GM19099 (cell line): Measurements from ENCODE around the gene ZNF354C.

Experiments
- POLR2A ChIP-seq: IDR thresholded peaks from 3 replicates; pipeline ENCODE4 v1.6.1; 2011; ENCODE audit warnings: low read depth; ENCODE audit not compliant: insufficient read length; ENCODE audit errors: extremely low read depth

ZNF354C gene

DNA sequence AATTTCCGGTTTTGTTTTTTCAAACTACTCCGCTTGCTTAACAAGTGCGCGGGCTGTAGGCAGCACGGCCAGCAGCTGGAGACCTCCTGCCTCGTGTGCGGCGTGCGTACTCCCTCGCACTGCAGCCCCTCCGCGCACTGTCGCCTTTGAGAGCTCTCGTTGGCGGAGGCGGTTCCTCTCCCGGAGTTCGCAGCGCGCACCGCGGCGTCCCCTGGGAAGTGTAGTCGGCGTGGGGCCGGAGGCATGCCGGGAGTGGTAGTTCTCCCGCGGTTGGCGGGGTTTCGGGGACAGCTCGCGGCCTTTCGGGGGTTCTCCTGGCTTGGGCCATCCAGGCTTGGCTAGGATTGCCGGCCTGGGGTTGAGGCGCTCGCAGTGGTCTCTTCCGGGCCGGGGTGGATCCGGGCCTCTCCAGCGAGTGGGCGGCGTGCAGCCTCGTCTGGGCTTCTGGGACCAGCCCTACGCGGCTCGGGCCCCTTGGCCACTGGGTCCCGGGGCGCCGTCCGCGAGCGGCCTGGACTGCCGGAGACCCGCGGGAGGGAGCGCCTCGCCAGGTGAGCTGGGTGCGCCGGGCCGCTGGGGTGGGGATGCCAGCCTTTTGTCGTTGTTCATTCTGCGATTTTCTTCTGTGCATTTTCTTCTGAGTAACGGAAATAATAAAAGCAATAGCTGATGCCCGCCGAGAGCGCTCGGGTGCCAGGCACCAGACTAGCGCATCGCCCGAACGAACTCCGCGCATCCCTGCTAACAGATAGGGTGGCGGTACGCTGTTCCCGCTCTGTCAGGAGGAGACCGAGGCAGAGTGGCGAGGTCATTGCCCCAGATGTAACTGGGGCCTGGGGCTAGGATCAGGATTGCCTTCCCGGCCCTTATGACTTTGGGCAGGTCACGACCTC lies at the start of gene ZNF354C:
ZNF354C (plus strand) TSS at position 258 of the 893 bp plus-strand sequence. CDS start 1,696 bp downstream, outside the sequence.
- no peak for TF ChIP-seq POLR2A

GRCh38 chr5:179023528-179024189 lies 36.5 kb upstream of the ZNF354C start, which contains the start of gene ZNF879:
TSS of gene ZNF879 (plus strand) at chr5:179023804. CDS start at chr5:179025005, 1,201 bp downstream.
- no peak for TF ChIP-seq POLR2A

- TF ChIP-seq POLR2A, result no peak
Measured at GRCh38 chr5:179033004-179033580, 27.1 kb upstream of the ZNF354C start.

DNA sequence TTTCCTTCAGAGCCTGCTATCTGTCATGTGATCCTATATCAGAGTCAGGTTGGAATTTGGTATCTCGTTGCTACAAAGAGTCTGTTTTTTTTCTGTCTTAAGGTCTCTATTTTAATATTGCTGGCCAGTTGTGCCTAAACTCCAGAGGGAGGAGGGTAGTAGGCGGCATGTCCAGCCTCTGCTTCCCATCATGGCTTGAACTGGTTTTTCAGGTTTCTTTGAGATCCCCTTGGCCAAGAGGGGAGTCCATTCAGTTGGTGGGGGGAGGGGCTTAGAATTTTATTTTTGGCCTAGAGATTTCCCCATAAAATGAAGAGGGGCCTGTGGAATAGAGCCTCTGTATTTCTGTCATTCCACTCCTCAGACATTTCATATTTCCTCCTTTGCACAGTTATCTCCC lies 15.4 kb upstream of the ZNF354C start:
- TF ChIP-seq POLR2A, result no peak

- TF ChIP-seq POLR2A, result no peak
Measured at GRCh38 chr5:179051784-179052183, 8.4 kb upstream of the ZNF354C start.

- no peak for TF ChIP-seq POLR2A
Measured at GRCh38 chr5:179054036-179054785, 6.0 kb upstream of the ZNF354C start.

- TF ChIP-seq POLR2A, result no peak
Measured at GRCh38 chr5:179054876-179055275, 5.3 kb upstream of the ZNF354C start.

DNA sequence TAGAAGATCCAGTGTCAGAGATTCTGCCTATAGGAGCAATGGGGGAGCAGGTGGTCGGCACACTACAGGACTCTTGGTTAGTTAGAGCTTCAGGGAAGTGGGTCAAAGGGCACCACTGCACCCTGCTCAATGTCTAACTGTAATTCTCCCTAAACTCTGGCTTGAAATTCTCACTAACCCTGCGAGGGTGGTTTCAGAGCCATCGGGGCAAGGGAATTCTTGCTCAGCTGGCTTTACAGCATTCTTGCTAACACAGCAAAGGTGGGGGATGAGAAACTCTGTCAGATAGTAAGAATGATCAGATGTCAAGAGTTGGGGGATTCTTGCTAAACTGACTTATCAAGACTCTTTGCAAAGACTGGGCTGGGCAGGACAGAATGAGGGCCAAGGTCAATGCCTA lies 4.7 kb upstream of the ZNF354C start:
- TF ChIP-seq POLR2A, result no peak

GRCh38 chr5:179055841-179056240 lies 4.3 kb upstream of the ZNF354C start:
- TF ChIP-seq POLR2A, result no peak

DNA sequence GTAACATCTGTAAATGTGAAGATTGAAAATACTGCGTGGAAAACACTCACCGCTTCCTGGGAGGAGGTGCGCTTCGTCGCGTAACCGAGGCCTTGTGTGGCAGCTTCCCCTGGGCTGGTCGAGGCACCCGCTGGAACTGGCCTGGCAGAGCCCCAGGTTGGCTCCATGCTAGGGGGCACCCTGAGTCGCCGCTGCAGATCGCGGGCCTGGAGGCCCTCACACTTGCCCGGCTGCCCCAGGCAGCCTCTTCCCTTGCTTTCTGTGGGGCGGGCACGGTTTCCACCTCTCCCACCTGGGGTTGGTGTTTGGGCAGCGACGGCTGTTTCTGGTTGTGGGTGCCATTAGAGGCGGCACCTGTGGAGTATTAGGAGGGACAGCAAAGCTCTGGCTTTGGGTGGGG lies 852 bp downstream of the ZNF354C start:
- TF ChIP-seq POLR2A, result no peak

- no peak for TF ChIP-seq POLR2A
Measured at GRCh38 chr5:179065703-179066102, 5.5 kb downstream of the ZNF354C start.

DNA sequence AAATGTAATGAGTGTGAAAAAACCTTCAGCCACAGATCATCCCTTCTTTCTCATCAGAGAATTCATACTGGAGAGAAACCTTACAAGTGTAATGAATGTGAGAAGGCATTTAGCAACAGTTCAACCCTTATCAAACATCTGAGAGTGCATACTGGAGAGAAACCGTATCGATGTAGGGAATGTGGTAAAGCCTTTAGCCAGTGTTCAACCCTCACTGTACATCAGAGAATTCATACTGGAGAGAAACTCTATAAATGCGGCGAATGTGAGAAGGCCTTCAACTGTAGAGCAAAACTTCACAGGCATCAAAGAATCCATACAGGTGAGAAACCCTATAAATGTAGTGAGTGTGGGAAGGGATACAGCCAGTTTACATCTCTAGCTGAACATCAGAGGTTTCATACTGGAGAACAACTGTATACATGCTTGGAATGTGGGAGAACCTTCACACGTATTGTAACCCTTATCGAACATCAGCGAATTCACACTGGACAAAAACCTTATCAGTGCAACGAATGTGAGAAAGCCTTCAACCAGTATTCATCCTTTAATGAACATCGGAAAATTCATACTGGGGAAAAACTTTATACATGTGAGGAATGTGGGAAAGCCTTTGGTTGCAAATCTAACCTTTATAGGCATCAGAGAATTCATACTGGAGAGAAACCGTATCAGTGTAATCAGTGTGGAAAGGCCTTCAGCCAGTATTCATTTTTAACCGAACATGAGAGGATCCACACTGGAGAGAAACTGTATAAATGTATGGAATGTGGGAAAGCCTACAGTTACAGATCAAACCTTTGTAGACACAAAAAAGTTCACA lies 19.2 kb downstream of the ZNF354C start:
- TF ChIP-seq POLR2A, result no peak

DNA sequence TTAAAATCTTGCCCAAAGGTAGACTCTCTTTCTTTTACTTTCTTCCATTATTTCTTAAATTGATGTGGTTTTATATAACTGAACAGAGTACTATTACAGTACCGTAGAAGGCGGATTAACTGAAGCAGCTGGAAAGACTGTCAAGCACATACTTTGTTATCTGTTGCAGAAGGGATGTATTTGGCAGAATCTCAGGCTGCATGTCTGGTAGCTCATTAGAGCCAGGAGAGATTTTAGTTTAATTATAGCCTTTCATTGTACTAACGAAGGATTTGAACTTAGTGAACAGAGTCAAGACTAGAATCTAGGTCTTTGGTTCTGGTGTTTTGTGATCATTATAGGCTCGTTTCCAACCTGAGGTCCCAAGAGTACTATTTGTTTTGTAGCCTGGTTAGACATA lies 20.6 kb downstream of the ZNF354C start:
- TF ChIP-seq POLR2A, result no peak

DNA sequence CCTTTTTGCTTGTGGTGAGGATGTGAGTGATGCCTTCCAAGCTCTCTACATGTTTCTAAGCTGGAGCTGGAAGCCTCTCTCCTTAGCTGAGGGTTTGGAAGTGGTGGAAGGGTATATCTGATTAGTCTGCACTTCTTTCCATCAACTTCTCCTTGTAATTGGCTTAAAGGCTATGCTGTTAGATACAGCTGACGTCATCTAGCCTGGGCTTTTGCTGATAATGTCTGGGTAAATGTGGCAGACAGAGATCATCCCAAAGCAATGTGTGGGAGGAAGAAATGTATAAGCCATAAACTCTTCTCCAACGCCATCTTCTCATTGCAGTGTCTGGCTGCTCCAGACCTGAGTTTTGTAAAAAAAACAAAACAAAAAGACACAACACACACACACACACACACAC lies 29.3 kb downstream of the ZNF354C start:
- no peak for TF ChIP-seq POLR2A
